Measurements from ENCODE around the gene PHTF2.

The PHTF2 gene

GRCh38 chr7:77794000-77794399 is 4.6 kb upstream of the PHTF2 start:
- no peak for DNase-seq (ENCODE audit: low spot score)

- DNase-seq (ENCODE audit: low spot score): no peak
Measured at GRCh38 chr7:77796109-77796508, 2.5 kb upstream of the PHTF2 start.

GRCh38 chr7:77796960-77797359 is 1.6 kb upstream of the PHTF2 start:
- no peak for DNase-seq (ENCODE audit: low spot score)

GRCh38 chr7:77797734-77798393 is 709 bp upstream of the PHTF2 start:
- DNase-seq (ENCODE audit: low spot score): no peak

GRCh38 chr7:77799078-77799964 is 748 bp downstream of the PHTF2 start:
- peak; percentile 79 for DNase-seq (ENCODE audit: low spot score)

- DNase-seq (ENCODE audit: low spot score): no peak
Measured at GRCh38 chr7:77800158-77800557, 1.6 kb downstream of the PHTF2 start.

- no peak for DNase-seq (ENCODE audit: low spot score)
Measured at GRCh38 chr7:77800730-77801129, 2.2 kb downstream of the PHTF2 start.

GRCh38 chr7:77802557-77803405 is 4.2 kb downstream of the PHTF2 start:
- no peak for DNase-seq (ENCODE audit: low spot score)

- DNase-seq (ENCODE audit: low spot score): no peak
Measured at GRCh38 chr7:77806425-77806824, 7.9 kb downstream of the PHTF2 start.

- DNase-seq (ENCODE audit: low spot score): no peak
Measured at GRCh38 chr7:77808517-77808916, 9.9 kb downstream of the PHTF2 start.

GRCh38 chr7:77811516-77812289 is 13.1 kb downstream of the PHTF2 start:
- DNase-seq (ENCODE audit: low spot score): no peak

GRCh38 chr7:77812290-77812685 is 13.7 kb downstream of the PHTF2 start:
- no peak for DNase-seq (ENCODE audit: low spot score)

GRCh38 chr7:77813180-77813579 is 14.6 kb downstream of the PHTF2 start:
- DNase-seq (ENCODE audit: low spot score): no peak

- no peak for DNase-seq (ENCODE audit: low spot score)
Measured at GRCh38 chr7:77819021-77819420, 20.4 kb downstream of the PHTF2 start.

GRCh38 chr7:77820967-77821366 is 22.4 kb downstream of the PHTF2 start:
- no peak for DNase-seq (ENCODE audit: low spot score)

GRCh38 chr7:77822269-77822668 is 23.7 kb downstream of the PHTF2 start:
- no peak for DNase-seq (ENCODE audit: low spot score)

GRCh38 chr7:77823787-77824186 is 25.2 kb downstream of the PHTF2 start:
- no peak for DNase-seq (ENCODE audit: low spot score)

- no peak for DNase-seq (ENCODE audit: low spot score)
Measured at GRCh38 chr7:77824636-77825035, 26.1 kb downstream of the PHTF2 start.

GRCh38 chr7:77825131-77825530 is 26.6 kb downstream of the PHTF2 start:
- DNase-seq (ENCODE audit: low spot score): no peak

GRCh38 chr7:77826300-77826699 is 27.7 kb downstream of the PHTF2 start:
- DNase-seq (ENCODE audit: low spot score): no peak

- no peak for DNase-seq (ENCODE audit: low spot score)
Measured at GRCh38 chr7:77827999-77828398, 29.4 kb downstream of the PHTF2 start.
